K562 (cell line): ENCODE data around the gene HMGN2. TPM values are rescaled to one million over a fixed set of nuclear protein-coding genes. Genes with fewer than 3 reads are reported as not detected.

Source experiments
- HDGF ChIP-seq: fragments of 450-650 bp; IDR thresholded peaks from 2 replicates; pipeline ENCODE4 v1.6.1; 2016
- HOXB6 ChIP-seq: fragments of 250-450 bp; sonication (Bioruptor Pico); IDR thresholded peaks from 2 replicates; pipeline ENCODE4 v1.5.1; 2022; ENCODE audit warnings: mild to moderate bottlenecking, borderline replicate concordance
- KHSRP ChIP-seq: fragments of 450-650 bp; IDR thresholded peaks from 2 replicates; pipeline ENCODE4 v1.6.1; 2017
- KLF6 ChIP-seq: fragments of 250-450 bp; sonication (Bioruptor Pico); IDR thresholded peaks from 2 replicates; pipeline ENCODE4 v1.4.0; 2020; ENCODE audit warnings: mild to moderate bottlenecking, moderate library complexity, borderline replicate concordance
- LEF1 ChIP-seq: fragments of 450-650 bp; IDR thresholded peaks from 2 replicates; pipeline ENCODE4 v1.6.1; 2016; ENCODE audit warnings: mild to moderate bottlenecking
- POLR2B ChIP-seq: fragments of 450-650 bp; IDR thresholded peaks from 2 replicates; pipeline ENCODE4 v1.6.1; 2018; ENCODE audit warnings: low read depth; ENCODE audit not compliant: partially characterized antibody
- RAD51 ChIP-seq: fragments of 450-650 bp; IDR thresholded peaks from 2 replicates; pipeline ENCODE4 v1.7.1; 2016; ENCODE audit warnings: low read depth, mild to moderate bottlenecking, borderline replicate concordance
- RB1 ChIP-seq: fragments of 450-650 bp; IDR thresholded peaks from 2 replicates; pipeline ENCODE4 v1.6.1; 2017; ENCODE audit warnings: low read depth, mild to moderate bottlenecking
- RFX1 ChIP-seq: fragments of 450-650 bp; IDR thresholded peaks from 2 replicates; pipeline ENCODE4 v1.6.1; 2016; ENCODE audit warnings: mild to moderate bottlenecking, moderate library complexity
- RFX7 ChIP-seq: fragments of 250-450 bp; sonication (Bioruptor Pico); IDR thresholded peaks from 2 replicates; pipeline ENCODE4 v1.5.1; 2021; ENCODE audit warnings: mild to moderate bottlenecking
- ZC3H8 ChIP-seq: fragments of 450-650 bp; IDR thresholded peaks from 2 replicates; pipeline ENCODE4 v1.6.1; 2017
- ZNF12 ChIP-seq: sonication (generic); formaldehyde crosslinking; IDR thresholded peaks from 2 replicates; pipeline ENCODE4 v1.4.0; 2020; ENCODE audit warnings: mild to moderate bottlenecking, missing genetic modification reagents
- ZNF282 ChIP-seq: sonication (generic); formaldehyde crosslinking; IDR thresholded peaks from 2 replicates; pipeline ENCODE4 v1.8.1; 2023; ENCODE audit warnings: missing genetic modification reagents
- ZNF436 ChIP-seq: fragments of 250-450, 450-650 bp; sonication (Bioruptor Pico); formaldehyde crosslinking; IDR thresholded peaks from 2 replicates; pipeline ENCODE4 v1.7.0; 2020; ENCODE audit warnings: mild to moderate bottlenecking
- polyA plus RNA-seq, 8 experiments: library from polyadenylated mRNA; depleted of rRNA in 4 of 8; stranded (reverse) in 5 of 8; unstranded in 3 of 8; fragments of >200 nt; fragmentation: Nextera tagmentation in 2 of 8; fragmentation: Illumina TruSeq in 1 of 8; extraction: Ambion mirVana in 2 of 8; extraction: Trizol in 1 of 8; gene quantifications; 2 replicates each; pipeline versions ENCODE4 v1.2.1 to v1.2.3, GENCODE V29; 2011 to 2014; ENCODE audit warnings: inconsistent platforms in 1 of 8, missing spikeins in 1 of 8
- total RNA-seq, 7 experiments: library from RNA; depleted of rRNA in 6 of 7; stranded (reverse); fragments of >200 nt in 6 of 7; fragmentation: Illumina TruSeq in 2 of 7; extraction: Trizol in 2 of 7; gene quantifications; 2 replicates each; pipeline versions ENCODE4 v1.2.1 to v1.2.3, GENCODE V29; 2011 to 2021; ENCODE audit warnings: low replicate concordance in 1 of 7
- TF ChIP-seq, protein P1 (sequence below): fragments of 450-650 bp; IDR thresholded peaks from 2 replicates; pipeline ENCODE4 v1.6.1; 2016; ENCODE audit warnings: mild to moderate bottlenecking, moderate library complexity
- TF ChIP-seq, protein P2 (sequence below): fragments of 250-450 bp; sonication (Bioruptor Pico); IDR thresholded peaks from 2 replicates; pipeline ENCODE4 v1.5.0; 2020; ENCODE audit warnings: mild to moderate bottlenecking, borderline replicate concordance

The HMGN2 gene
- total and polyA plus RNA-seq, 9 of the 15 experiments (the other 6 are each of a cell fraction or from before 2014, with no cell fraction given), result 370 to 1,354 (median 965) TPM

DNA sequence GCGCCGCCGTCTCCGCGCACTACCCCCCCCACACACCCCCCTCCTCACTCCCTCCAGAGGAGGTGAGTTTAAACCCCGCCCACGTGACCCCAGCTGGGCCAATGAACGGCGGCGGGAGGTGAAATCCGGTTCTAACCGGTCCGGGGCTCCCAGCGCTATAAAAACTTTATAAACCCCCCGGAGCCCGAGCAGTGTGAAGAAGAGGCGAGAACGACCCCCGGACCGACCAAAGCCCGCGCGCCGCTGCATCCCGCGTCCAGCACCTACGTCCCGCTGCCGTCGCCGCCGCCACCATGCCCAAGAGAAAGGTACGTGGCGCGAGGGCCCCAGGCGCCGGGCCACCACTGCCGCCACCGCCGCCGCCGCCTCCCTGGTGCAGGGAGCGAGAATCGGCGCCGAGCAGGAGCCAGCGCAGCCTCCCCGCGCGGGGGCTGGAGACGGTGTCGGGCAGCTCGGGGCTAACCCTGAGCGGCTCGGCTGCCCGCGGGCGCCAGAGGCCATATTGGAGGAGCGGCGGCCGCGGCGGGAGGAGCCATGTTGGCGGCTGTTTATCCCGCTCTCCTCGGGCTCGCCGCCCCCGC lies at the start of gene HMGN2 (continued):
- TF ChIP-seq, protein P1, sequence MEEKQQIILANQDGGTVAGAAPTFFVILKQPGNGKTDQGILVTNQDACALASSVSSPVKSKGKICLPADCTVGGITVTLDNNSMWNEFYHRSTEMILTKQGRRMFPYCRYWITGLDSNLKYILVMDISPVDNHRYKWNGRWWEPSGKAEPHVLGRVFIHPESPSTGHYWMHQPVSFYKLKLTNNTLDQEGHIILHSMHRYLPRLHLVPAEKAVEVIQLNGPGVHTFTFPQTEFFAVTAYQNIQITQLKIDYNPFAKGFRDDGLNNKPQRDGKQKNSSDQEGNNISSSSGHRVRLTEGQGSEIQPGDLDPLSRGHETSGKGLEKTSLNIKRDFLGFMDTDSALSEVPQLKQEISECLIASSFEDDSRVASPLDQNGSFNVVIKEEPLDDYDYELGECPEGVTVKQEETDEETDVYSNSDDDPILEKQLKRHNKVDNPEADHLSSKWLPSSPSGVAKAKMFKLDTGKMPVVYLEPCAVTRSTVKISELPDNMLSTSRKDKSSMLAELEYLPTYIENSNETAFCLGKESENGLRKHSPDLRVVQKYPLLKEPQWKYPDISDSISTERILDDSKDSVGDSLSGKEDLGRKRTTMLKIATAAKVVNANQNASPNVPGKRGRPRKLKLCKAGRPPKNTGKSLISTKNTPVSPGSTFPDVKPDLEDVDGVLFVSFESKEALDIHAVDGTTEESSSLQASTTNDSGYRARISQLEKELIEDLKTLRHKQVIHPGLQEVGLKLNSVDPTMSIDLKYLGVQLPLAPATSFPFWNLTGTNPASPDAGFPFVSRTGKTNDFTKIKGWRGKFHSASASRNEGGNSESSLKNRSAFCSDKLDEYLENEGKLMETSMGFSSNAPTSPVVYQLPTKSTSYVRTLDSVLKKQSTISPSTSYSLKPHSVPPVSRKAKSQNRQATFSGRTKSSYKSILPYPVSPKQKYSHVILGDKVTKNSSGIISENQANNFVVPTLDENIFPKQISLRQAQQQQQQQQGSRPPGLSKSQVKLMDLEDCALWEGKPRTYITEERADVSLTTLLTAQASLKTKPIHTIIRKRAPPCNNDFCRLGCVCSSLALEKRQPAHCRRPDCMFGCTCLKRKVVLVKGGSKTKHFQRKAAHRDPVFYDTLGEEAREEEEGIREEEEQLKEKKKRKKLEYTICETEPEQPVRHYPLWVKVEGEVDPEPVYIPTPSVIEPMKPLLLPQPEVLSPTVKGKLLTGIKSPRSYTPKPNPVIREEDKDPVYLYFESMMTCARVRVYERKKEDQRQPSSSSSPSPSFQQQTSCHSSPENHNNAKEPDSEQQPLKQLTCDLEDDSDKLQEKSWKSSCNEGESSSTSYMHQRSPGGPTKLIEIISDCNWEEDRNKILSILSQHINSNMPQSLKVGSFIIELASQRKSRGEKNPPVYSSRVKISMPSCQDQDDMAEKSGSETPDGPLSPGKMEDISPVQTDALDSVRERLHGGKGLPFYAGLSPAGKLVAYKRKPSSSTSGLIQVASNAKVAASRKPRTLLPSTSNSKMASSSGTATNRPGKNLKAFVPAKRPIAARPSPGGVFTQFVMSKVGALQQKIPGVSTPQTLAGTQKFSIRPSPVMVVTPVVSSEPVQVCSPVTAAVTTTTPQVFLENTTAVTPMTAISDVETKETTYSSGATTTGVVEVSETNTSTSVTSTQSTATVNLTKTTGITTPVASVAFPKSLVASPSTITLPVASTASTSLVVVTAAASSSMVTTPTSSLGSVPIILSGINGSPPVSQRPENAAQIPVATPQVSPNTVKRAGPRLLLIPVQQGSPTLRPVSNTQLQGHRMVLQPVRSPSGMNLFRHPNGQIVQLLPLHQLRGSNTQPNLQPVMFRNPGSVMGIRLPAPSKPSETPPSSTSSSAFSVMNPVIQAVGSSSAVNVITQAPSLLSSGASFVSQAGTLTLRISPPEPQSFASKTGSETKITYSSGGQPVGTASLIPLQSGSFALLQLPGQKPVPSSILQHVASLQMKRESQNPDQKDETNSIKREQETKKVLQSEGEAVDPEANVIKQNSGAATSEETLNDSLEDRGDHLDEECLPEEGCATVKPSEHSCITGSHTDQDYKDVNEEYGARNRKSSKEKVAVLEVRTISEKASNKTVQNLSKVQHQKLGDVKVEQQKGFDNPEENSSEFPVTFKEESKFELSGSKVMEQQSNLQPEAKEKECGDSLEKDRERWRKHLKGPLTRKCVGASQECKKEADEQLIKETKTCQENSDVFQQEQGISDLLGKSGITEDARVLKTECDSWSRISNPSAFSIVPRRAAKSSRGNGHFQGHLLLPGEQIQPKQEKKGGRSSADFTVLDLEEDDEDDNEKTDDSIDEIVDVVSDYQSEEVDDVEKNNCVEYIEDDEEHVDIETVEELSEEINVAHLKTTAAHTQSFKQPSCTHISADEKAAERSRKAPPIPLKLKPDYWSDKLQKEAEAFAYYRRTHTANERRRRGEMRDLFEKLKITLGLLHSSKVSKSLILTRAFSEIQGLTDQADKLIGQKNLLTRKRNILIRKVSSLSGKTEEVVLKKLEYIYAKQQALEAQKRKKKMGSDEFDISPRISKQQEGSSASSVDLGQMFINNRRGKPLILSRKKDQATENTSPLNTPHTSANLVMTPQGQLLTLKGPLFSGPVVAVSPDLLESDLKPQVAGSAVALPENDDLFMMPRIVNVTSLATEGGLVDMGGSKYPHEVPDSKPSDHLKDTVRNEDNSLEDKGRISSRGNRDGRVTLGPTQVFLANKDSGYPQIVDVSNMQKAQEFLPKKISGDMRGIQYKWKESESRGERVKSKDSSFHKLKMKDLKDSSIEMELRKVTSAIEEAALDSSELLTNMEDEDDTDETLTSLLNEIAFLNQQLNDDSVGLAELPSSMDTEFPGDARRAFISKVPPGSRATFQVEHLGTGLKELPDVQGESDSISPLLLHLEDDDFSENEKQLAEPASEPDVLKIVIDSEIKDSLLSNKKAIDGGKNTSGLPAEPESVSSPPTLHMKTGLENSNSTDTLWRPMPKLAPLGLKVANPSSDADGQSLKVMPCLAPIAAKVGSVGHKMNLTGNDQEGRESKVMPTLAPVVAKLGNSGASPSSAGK, result no peak
- TF ChIP-seq, protein P2, sequence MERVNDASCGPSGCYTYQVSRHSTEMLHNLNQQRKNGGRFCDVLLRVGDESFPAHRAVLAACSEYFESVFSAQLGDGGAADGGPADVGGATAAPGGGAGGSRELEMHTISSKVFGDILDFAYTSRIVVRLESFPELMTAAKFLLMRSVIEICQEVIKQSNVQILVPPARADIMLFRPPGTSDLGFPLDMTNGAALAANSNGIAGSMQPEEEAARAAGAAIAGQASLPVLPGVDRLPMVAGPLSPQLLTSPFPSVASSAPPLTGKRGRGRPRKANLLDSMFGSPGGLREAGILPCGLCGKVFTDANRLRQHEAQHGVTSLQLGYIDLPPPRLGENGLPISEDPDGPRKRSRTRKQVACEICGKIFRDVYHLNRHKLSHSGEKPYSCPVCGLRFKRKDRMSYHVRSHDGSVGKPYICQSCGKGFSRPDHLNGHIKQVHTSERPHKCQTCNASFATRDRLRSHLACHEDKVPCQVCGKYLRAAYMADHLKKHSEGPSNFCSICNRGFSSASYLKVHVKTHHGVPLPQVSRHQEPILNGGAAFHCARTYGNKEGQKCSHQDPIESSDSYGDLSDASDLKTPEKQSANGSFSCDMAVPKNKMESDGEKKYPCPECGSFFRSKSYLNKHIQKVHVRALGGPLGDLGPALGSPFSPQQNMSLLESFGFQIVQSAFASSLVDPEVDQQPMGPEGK (CRISPR knock-in tag), result no peak
- TF ChIP-seq ZNF282, result peak; percentile 61; the same call in 1 of the 2 replicates
- TF ChIP-seq LEF1, result peak; percentile 30
- no peak for TF ChIP-seq RFX7
- TF ChIP-seq ZNF12 (CRISPR knock-in tag), result no peak; the same call in 1 of the 2 replicates
- peak; percentile 73 for TF ChIP-seq RB1
- TF ChIP-seq RFX1, result no peak
- TF ChIP-seq POLR2B, result peak; percentile 81
- no peak for TF ChIP-seq KLF6 (CRISPR knock-in tag)
- no peak for TF ChIP-seq ZC3H8
- no peak for TF ChIP-seq HOXB6 (CRISPR knock-in tag)
- TF ChIP-seq KHSRP, result no peak
- TF ChIP-seq ZNF436 (CRISPR knock-in tag), result no peak
- TF ChIP-seq RAD51, result peak; percentile 93
- TF ChIP-seq HDGF, result no peak
